ENCODE results near the gene DENND6B.
"Not testable (repeated sequence)": the region's sequence is repeated elsewhere in the genome, so short reads cannot be mapped to it uniquely, and the experiment has no call there.

DENND6B gene

GRCh38 chr22:50338860-50339462 is 12.1 kb upstream of the DENND6B start:
- no peak for DNase-seq (ENCODE audit: low spot score)

DNA sequence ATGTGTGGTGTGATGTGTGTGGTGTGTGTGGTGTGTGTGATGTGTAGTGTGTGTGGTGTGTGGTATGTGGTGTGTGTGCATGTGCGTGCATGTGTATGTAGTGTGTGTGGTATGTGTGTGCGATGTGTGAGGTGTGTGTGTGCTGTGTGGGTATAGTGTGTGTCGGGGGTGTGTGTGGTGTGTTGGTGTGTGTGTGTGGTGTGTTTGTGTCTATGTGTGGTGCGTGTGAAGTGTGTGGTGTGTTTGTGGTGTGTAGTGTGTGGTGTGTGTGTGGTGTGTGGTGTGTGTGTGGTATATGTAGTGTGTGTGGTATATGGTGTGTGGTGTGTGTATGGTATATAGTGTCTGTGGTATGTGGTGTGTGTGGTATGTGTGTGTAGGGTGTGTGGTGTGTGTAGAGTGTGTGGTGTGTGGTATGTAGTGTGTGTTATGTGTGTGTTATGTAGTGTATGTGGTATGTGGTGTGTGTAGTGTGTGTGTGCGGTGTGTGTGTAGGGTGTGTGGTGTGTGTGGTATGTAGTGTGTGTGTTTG is 11.3 kb upstream of the DENND6B start:
- DNase-seq (ENCODE audit: low spot score) = no peak

DNA sequence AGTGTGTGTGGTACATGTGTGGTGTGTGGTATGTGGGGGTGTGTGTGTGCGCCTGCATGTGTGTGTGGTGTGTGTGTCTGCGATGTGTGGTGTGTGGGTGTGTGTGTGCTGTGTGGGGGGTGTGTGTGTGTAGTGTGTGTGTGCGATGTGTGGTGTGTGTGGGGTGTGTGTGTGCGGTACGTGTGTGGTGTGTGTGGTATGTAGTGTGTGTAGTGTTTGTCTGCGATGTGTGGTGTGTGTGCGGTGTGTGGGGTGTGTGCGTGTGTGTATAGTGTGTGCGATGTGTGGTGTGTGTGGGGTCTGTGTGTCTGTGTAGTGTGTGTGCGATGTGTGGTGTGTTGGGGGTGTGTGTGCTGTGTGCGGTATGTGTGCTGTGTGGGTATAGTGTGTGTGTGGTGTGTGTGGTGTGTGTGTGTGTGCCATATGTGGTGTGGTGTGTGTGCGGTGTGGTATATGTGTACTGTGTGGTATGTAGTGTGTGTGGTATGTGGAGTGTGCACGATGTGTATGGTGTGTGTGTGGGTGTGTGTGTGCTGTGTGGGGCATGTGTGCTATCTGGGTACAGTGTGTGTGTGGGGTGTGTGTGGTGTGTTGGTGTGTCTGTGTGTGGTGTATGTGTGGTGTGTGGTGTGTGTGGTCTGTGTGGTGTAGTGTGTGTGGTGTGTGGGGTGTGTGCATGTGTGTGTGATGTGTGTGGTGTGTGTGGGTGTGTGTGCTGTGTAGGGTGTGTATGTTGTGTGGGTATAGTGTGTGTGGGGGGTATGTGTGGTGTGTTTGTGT is 10.6 kb upstream of the DENND6B start:
- no peak for DNase-seq (ENCODE audit: low spot score)

- DNase-seq (ENCODE audit: low spot score) = not testable (repeated sequence)
These were observed 7.6 kb upstream of the DENND6B start for GRCh38 chr22:50334433-50334832.

GRCh38 chr22:50329236-50329635 is 2.4 kb upstream of the DENND6B start:
- DNase-seq (ENCODE audit: low spot score) = no peak

- DNase-seq (ENCODE audit: low spot score) = no peak
These were observed 853 bp upstream of the DENND6B start for GRCh38 chr22:50327711-50328019.

GRCh38 chr22:50326225-50326955 is 422 bp downstream of the DENND6B start:
- DNase-seq (ENCODE audit: low spot score) = no peak

DNA sequence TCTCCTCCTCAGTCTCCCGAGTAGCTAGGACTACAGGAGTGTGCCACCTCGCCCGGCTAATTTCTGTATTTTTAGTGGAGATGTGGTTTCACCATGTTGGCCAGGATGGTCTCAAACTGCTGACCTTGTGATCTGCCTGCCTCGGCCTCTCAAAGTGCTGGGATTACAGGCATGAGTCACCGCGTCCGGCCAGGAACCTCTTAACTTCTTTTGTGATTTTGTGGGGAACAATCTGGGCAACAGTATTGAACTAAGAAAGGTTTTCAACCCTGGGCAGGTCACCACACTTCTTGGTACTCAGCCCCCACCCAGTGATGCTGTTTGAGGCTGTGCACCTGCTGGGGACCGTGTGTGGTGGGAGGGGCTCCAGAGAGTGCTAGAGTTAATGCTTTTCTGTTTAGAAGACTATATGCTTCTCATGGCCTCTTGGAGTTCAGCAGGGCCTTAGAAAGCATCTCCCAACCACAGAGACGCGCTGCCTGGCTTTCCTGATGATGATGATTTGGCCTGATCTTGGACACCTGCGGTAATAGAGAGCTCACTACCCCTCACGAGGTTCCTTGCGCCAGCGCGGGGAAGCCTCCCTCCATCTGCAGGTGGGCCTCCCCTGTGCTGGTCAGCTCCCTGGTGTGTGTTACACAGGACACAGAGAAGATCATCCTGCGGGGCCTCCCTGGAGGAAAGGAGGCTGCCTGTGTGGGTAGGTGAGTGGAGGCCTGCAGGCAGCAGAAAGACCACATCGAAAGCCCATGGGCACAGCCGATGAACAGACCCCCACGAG is 1.2 kb downstream of the DENND6B start:
- DNase-seq (ENCODE audit: low spot score) = no peak

GRCh38 chr22:50323900-50324299 is 2.9 kb downstream of the DENND6B start:
- DNase-seq (ENCODE audit: low spot score) = no peak

DNA sequence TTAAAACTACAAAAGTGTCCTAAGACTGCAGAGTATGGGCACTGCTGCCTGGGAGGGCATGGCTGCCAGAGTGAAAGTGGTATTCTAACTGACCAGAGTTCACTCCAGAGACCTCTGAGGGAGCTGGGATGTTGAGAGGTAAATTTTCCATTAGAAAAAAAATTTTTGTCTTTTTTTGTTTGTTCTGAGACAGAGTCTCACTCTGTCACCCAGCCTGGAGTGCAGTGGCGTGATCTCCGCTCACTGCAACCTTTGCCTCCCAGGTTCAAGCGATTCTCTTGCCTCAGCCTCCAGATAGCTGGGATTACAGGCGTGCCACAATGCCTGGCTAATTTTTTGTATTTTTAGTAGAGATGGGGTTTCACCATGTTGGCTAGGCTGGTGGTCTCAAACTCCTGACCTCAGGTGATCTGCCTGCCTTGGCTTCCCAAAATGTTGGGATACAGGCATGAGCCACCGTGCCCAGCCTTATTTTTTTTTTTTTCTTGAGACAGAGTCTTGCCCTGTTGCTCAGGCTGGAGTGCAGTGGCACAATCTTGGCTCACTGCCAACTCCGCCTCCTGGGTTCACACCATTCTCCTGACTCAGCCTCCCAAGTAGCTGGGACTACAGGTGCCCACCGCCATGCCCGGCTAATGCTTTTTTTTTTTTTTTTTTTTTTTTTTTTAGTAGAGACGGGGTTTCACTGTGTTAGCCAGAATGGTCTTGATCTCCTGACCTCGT is 4.3 kb downstream of the DENND6B start:
- not testable (repeated sequence) for DNase-seq (ENCODE audit: low spot score)

- DNase-seq (ENCODE audit: low spot score) = no peak
These were observed 6.0 kb downstream of the DENND6B start for GRCh38 chr22:50320671-50321325.

- DNase-seq (ENCODE audit: low spot score) = no peak
These were observed 6.7 kb downstream of the DENND6B start for GRCh38 chr22:50320116-50320515.

GRCh38 chr22:50319503-50319951 is 7.3 kb downstream of the DENND6B start:
- DNase-seq (ENCODE audit: low spot score) = no peak

- no peak for DNase-seq (ENCODE audit: low spot score)
These were observed 8.0 kb downstream of the DENND6B start for GRCh38 chr22:50318698-50319411.

- no peak for DNase-seq (ENCODE audit: low spot score)
These were observed 8.5 kb downstream of the DENND6B start for GRCh38 chr22:50318356-50318697.

- no peak for DNase-seq (ENCODE audit: low spot score)
These were observed 9.1 kb downstream of the DENND6B start for GRCh38 chr22:50317674-50318073.

- no peak for DNase-seq (ENCODE audit: low spot score)
These were observed 9.6 kb downstream of the DENND6B start for GRCh38 chr22:50317178-50317577.

GRCh38 chr22:50316114-50317065 is 10.4 kb downstream of the DENND6B start:
- DNase-seq (ENCODE audit: low spot score) = no peak
